HG02571 (cell line): Measurements from ENCODE around the gene CFHR4.
A peak's percentile ranks its signal among the peaks of the same experiment; 100 is the strongest.
"Not testable (repeated sequence)": the region's sequence is repeated elsewhere in the genome, so short reads cannot be mapped to it uniquely, and the experiment has no call there.

ENCODE experiments used
- ATAC-seq: cut with Tn5 transposase; IDR thresholded peaks from one replicate; pipeline ENCODE4 v1.9.1; 2021; ENCODE audit warnings: mild to moderate bottlenecking, moderate library complexity; ENCODE audit not compliant: unreplicated experiment

The CFHR4 gene

GRCh38 chr1:196933531-196934189, 45.8 kb downstream of the CFHR4 start:
- ATAC-seq, result no peak

DNA sequence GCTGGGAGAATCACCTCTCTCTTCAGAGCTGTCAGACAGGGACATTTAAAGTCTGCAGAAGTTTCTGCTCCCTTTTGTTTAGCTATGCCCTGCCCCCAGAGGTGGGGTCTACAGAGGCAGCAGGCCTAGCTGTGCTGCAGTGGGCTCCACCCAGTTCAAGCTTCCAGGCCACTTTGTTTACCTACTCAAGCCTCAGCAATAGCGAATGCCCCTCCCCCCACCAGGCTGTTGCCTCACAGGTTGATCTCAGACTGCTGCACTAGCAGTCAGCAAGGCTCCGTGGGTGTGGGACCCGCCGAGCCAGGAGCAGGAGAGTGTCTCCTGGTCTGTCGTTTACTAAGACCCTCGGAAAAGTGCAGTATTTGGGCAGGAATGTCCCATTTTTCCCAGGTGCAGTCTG, 53.6 kb downstream of the CFHR4 start:
- not testable (repeated sequence) for ATAC-seq

DNA sequence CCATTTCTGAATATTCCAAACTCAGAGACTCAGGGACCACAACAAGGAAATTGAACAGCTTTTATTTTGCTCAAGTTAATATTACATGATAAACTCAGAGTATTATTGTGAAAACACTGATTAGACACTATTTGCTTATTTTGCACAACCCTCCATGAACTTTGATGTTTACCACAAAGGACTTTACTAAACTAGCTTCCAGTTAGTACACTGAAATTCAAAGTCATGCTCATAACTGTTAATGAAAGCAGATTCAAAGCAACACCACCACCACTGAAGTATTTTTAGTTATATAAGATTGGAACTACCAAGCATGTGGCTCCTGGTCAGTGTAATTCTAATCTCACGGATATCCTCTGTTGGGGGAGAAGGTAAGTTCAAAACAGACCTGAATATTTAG, 55.7 kb downstream of the CFHR4 start, which contains the start of gene CFHR2:
CFHR2 (plus strand) TSS at position 171 of the 400 bp plus-strand sequence; CDS start at position 314, 143 bp downstream.
- ATAC-seq, result not testable (repeated sequence)

DNA sequence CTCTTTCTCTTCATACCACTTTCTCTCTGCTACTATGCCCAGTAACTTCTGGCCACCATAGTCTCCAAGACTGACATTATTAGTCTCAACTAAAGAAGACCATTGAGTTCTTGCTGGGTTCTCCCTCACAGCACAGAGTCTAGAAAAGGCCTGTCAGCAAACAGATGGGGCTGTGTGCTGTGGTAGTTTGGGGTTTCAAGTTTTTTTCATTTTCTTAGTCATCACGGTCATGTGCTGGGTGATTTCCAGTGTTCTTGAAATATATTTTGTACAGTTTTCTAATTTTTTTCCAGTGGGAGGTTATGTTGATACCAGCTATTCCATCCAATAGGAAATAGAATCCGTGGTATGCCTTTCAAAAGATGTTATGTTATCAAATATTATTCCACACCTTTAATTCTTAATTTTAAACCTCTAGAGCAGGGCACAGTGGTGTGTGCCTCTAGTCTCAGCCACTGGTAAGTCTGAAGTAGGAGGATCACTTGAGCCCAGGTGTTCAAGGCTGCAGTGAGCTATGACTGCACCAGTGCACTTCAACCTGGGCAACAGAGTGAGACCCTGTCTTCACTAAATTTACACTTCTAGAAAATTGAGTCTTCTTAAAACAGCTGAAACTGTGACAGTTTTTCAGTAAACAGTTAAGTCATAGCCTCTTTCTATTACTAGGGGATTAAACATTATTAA, 64.0 kb downstream of the CFHR4 start:
- ATAC-seq, result peak; percentile 88

GRCh38 chr1:196954778-196955177, 66.9 kb downstream of the CFHR4 start:
- no peak for ATAC-seq

- no peak for ATAC-seq
Observed at GRCh38 chr1:196955926-196956325, 68.1 kb downstream of the CFHR4 start.

DNA sequence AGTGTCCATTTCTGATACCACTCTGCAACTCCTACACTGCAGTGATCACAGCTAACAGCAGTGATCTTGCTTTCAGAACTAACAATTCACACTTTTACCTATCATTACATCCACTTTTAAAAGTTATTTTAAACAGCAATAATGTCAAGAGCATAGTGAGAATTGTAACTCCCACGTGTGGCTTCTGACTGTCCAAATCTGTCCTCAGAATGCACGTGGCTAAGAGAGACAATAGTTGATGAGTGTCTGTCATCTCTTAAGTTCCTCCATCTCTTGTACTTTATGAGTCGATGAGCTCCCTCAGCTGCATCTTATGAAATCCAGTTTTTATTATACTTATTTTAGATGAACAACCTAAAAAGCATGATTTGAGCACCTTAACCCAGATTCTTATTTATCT, 73.0 kb downstream of the CFHR4 start:
- ATAC-seq, result peak; percentile 78
